ENCODE results near the gene NEU3. TPM values are rescaled to one million over a fixed set of nuclear protein-coding genes. Genes with fewer than 3 reads are reported as not detected.

The NEU3 gene
- total RNA-seq, 1 donor from 2014 or later, result 12.7 TPM

DNA sequence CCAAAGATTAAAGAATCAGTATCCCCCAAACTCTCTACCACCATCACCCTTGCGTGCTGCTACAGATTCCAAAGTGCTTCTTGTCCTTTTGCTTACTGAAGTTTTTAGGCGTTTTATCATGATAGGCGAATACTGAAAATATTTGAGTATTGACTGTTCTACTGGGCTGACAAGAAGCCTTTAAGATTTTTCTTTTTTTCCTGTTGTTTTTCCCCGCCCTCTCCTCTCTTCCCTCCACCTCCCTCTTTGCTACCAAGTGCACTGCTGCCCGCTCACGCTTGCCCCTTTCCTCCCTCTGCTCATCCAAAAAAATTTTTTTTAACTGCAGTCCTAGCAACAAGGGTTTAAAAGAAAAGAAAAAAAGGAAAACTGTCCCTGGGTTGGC is 39.0 kb upstream of the NEU3 start:
- Mint-ChIP-seq H3K27me3 (ENCODE audit: low read depth) (no peaks in the 10 kb centered on the region), H3K27ac (ENCODE audit: unreplicated experiment) (peak overlapping the region; percentile 97), H3K4me3 (peak overlapping the region; percentile 98), H3K4me1 (peaks cover 33% of the 10 kb centered on the region), H3K36me3 (ENCODE audit: low read depth) (peaks cover 2% of the 10 kb centered on the region), H3K9me3 (no peaks in the 10 kb centered on the region)
- no peak for DNase-seq (ENCODE audit: low read depth, low spot score)
- TF ChIP-seq, protein P1, sequence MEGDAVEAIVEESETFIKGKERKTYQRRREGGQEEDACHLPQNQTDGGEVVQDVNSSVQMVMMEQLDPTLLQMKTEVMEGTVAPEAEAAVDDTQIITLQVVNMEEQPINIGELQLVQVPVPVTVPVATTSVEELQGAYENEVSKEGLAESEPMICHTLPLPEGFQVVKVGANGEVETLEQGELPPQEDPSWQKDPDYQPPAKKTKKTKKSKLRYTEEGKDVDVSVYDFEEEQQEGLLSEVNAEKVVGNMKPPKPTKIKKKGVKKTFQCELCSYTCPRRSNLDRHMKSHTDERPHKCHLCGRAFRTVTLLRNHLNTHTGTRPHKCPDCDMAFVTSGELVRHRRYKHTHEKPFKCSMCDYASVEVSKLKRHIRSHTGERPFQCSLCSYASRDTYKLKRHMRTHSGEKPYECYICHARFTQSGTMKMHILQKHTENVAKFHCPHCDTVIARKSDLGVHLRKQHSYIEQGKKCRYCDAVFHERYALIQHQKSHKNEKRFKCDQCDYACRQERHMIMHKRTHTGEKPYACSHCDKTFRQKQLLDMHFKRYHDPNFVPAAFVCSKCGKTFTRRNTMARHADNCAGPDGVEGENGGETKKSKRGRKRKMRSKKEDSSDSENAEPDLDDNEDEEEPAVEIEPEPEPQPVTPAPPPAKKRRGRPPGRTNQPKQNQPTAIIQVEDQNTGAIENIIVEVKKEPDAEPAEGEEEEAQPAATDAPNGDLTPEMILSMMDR (conservative IDR thresholded peaks at IDR 0.05), result no peak

DNA sequence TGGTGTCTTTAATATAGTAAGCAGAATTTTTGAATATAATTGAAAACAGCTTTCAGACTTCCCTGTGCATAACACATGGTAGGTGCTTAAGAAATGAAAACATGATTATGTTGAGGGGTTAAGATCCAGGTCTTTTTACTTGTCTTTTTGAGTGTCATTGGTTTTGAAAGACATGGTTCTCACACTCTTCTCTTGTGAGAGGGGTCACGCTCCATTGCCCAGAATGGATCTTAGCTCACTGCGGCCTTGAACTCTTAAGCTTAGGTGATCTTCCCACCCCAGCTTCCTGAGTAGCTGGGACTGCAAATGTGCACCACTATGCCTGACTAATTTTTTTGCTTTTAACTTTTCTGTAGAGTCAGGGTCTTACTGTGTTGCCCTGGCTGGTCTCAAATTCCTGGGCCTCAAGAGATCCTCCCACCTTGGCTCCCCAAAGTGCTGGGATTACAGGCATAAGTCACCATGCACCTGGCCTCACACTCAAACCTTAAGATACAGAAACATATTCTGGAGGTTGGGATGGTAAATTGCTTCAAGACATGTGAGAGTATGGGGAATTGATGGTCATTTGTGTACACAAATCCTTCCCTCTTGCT is 38.3 kb upstream of the NEU3 start:
- Mint-ChIP-seq H3K9me3 (no peaks in the 10 kb centered on the region), H3K27ac (ENCODE audit: unreplicated experiment) (peak overlapping the region; percentile 97), H3K4me1 (peaks cover 33% of the 10 kb centered on the region), H3K36me3 (ENCODE audit: low read depth) (peaks cover 2% of the 10 kb centered on the region), H3K4me3 (peak overlapping the region; percentile 98), H3K27me3 (ENCODE audit: low read depth) (no peaks in the 10 kb centered on the region)
- TF ChIP-seq, protein P1 (conservative IDR thresholded peaks at IDR 0.05), result no peak
- DNase-seq (ENCODE audit: low read depth, low spot score), result no peak

DNA sequence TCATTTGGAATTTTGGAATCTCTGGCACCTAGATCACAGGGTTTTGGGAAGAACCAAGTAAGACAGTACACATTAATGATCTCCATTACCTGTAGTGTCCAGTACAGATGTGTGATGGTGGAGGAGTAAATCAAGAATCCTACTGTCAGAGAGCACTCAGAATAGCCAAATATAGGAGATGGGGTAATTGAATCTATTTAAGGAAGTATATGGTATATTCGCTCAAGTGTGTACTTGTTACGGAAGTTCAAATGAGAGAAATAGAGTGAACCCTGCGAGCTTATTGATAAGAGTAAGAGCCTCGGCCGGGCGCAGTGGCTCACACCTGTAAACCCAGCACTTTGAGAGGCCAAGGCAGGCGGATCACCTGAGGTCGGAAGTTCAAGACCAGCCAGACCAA is 37.5 kb upstream of the NEU3 start:
- TF ChIP-seq, protein P1 (conservative IDR thresholded peaks at IDR 0.05), result no peak
- Mint-ChIP-seq H3K27ac (ENCODE audit: unreplicated experiment) (no peak overlapping the region), H3K27me3 (ENCODE audit: low read depth) (no peaks in the 10 kb centered on the region), H3K36me3 (ENCODE audit: low read depth) (peaks cover 2% of the 10 kb centered on the region), H3K4me1 (peaks cover 37% of the 10 kb centered on the region), H3K4me3 (peak overlapping the region; percentile 98), H3K9me3 (no peaks in the 10 kb centered on the region)
- DNase-seq (ENCODE audit: low read depth, low spot score), result no peak

DNA sequence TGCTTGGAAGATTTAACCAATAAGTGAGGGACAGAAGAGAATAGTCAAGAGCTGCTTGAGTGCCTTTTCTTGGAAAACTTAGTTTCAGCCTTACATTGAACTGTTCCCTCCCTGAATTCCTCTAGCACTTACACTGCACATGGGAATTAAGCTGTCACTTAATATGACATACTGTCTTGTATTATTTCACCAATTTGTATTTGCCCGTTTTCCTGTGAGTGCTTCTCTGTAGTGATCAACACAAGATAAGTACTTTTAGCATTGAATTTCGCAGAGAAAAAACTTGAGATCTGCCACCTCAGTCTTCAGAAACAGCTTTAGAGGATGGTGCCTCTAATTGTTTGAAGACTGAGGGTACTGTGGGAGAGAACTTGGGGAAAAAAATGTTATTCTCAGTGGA is 36.0 kb upstream of the NEU3 start:
- no peak for DNase-seq (ENCODE audit: low read depth, low spot score)
- no peak overlapping the region for H3K27ac Mint-ChIP-seq (ENCODE audit: unreplicated experiment)
- TF ChIP-seq, protein P1 (conservative IDR thresholded peaks at IDR 0.05), result no peak
- no peaks in the 10 kb centered on the region for H3K9me3 Mint-ChIP-seq
- peaks cover 2% of the 10 kb centered on the region for H3K36me3 Mint-ChIP-seq (ENCODE audit: low read depth)
- H3K4me3 Mint-ChIP-seq, result peak overlapping the region; percentile 14
- no peaks in the 10 kb centered on the region for H3K27me3 Mint-ChIP-seq (ENCODE audit: low read depth)
- peaks cover 42% of the 10 kb centered on the region for H3K4me1 Mint-ChIP-seq

DNA sequence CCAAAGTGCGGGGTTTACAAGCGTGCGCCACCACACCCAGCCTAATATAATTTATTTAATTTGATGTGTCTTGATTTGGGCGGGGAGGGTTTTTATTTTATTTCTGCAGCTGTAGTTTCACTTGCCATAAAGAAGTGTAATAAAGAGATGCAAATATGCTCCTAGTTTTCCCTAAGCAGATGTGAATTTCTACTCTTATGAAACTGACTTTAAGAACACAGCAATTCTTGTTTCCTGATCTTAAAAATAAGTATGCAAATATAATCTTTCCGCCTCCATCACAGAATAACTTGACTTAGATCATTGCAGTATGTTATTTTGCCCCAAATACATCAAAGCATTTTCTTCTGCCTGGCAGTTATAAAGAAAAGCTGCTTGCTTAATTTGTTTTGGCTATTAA is 35.3 kb upstream of the NEU3 start:
- TF ChIP-seq, protein P1 (conservative IDR thresholded peaks at IDR 0.05), result no peak
- H3K9me3 Mint-ChIP-seq, result no peaks in the 10 kb centered on the region
- no peak overlapping the region for H3K27ac Mint-ChIP-seq (ENCODE audit: unreplicated experiment)
- H3K4me1 Mint-ChIP-seq, result peaks cover 39% of the 10 kb centered on the region
- H3K36me3 Mint-ChIP-seq (ENCODE audit: low read depth), result peaks cover 2% of the 10 kb centered on the region
- H3K27me3 Mint-ChIP-seq (ENCODE audit: low read depth), result no peaks in the 10 kb centered on the region
- H3K4me3 Mint-ChIP-seq, result no peak overlapping the region
- DNase-seq (ENCODE audit: low read depth, low spot score), result no peak
